Limb (tissue), 2 donors: Measurements from ENCODE around the gene FZD10.

Experiments used
- DNase-seq, 2 donors: peaks; one replicate each; pipeline ENCODE4 v3.0.0-alpha.2; 2016; ENCODE audit errors: extremely low spot score in 2 of 2

Gene FZD10

GRCh38 chr12:130131801-130132200 is 30.5 kb upstream of the FZD10 start:
- DNase-seq = no peak

GRCh38 chr12:130132831-130133511 is 29.3 kb upstream of the FZD10 start:
- DNase-seq = no peak

GRCh38 chr12:130133851-130134562 is 28.3 kb upstream of the FZD10 start:
- no peak for DNase-seq

GRCh38 chr12:130134563-130134915 is 27.7 kb upstream of the FZD10 start:
- DNase-seq = no peak

- no peak for DNase-seq
Measured at GRCh38 chr12:130136509-130137039, 25.7 kb upstream of the FZD10 start.

- DNase-seq = no peak
Measured at GRCh38 chr12:130137040-130138018, 24.9 kb upstream of the FZD10 start.

- no peak for DNase-seq
Measured at GRCh38 chr12:130138478-130138877, 23.8 kb upstream of the FZD10 start.

GRCh38 chr12:130139567-130140421 is 22.5 kb upstream of the FZD10 start:
- no peak for DNase-seq

GRCh38 chr12:130141105-130141504 is 21.2 kb upstream of the FZD10 start:
- no peak for DNase-seq

- no peak for DNase-seq
Measured at GRCh38 chr12:130141901-130142683, 20.2 kb upstream of the FZD10 start.

- DNase-seq = no peak
Measured at GRCh38 chr12:130142736-130143135, 19.5 kb upstream of the FZD10 start.

GRCh38 chr12:130143136-130143535 is 19.1 kb upstream of the FZD10 start:
- no peak for DNase-seq

- DNase-seq = no peak
Measured at GRCh38 chr12:130144256-130144655, 18.0 kb upstream of the FZD10 start.

GRCh38 chr12:130145731-130146130 is 16.5 kb upstream of the FZD10 start:
- DNase-seq = no peak

GRCh38 chr12:130146176-130146931 is 15.9 kb upstream of the FZD10 start:
- no peak for DNase-seq

- no peak for DNase-seq
Measured at GRCh38 chr12:130147875-130148596, 14.2 kb upstream of the FZD10 start.

- no peak for DNase-seq
Measured at GRCh38 chr12:130151846-130152245, 10.4 kb upstream of the FZD10 start.

- DNase-seq = no peak
Measured at GRCh38 chr12:130152386-130152785, 9.9 kb upstream of the FZD10 start.

- DNase-seq = no peak
Measured at GRCh38 chr12:130153803-130154202, 8.5 kb upstream of the FZD10 start.
